Mesendoderm (in vitro differentiated cells): Measurements from ENCODE around the gene C2orf68.

Experiments
- DNase-seq: peaks from one replicate; pipeline ENCODE4 v3.0.0; 2013
- H2AK5ac ChIP-seq: 2 replicates; pipeline ENCODE4 v1.6.1; 2013; ENCODE audit warnings: low read length, inconsistent platforms
- H2BK120ac ChIP-seq: 2 replicates; pipeline ENCODE4 v1.6.1; 2013; ENCODE audit warnings: low read depth, mild to moderate bottlenecking, low read length, moderate library complexity, mixed read lengths
- H2BK15ac ChIP-seq: replicated peaks from 2 replicates; pipeline ENCODE4 v1.6.1; 2013; ENCODE audit warnings: low read depth, mild to moderate bottlenecking, moderate library complexity
- H2BK5ac ChIP-seq: 2 replicates; pipeline ENCODE4 v1.6.1; 2013; ENCODE audit warnings: low read length, inconsistent platforms
- H3K18ac ChIP-seq: 2 replicates; pipeline ENCODE4 v1.6.1; 2013; ENCODE audit warnings: mild to moderate bottlenecking, low read length, mixed read lengths
- H3K23ac ChIP-seq: one replicate; pipeline ENCODE4 v1.6.1; 2013; ENCODE audit warnings: low read length
- H3K27ac ChIP-seq: 2 replicates; pipeline ENCODE4 v1.5.1; 2013; ENCODE audit warnings: low read depth, mild to moderate bottlenecking, inconsistent platforms, low read length, moderate library complexity
- H3K27me3 ChIP-seq: 2 replicates; pipeline ENCODE4 v1.6.1; 2013; ENCODE audit warnings: low read length, control low read depth, mild to moderate bottlenecking, inconsistent platforms; ENCODE audit not compliant: insufficient read depth, poor library complexity
- H3K36me3 ChIP-seq: 2 replicates; pipeline ENCODE4 v1.6.1; 2013; ENCODE audit warnings: low read length, inconsistent platforms; ENCODE audit not compliant: control insufficient read depth, insufficient read depth
- H3K4ac ChIP-seq: one replicate; pipeline ENCODE4 v1.6.1; 2013; ENCODE audit warnings: low read depth, mild to moderate bottlenecking, low read length, moderate library complexity
- H3K4me1 ChIP-seq: 2 replicates; pipeline ENCODE4 v1.6.1; 2013; ENCODE audit warnings: low read depth, low read length, inconsistent platforms; ENCODE audit not compliant: control insufficient read depth
- H3K4me2 ChIP-seq: 2 replicates; pipeline ENCODE4 v1.6.1; 2013; ENCODE audit warnings: low read length
- H3K4me3 ChIP-seq: 2 replicates; pipeline ENCODE4 v1.5.1; 2013; ENCODE audit warnings: mild to moderate bottlenecking, low read length
- H3K56ac ChIP-seq: one replicate; pipeline ENCODE4 v1.6.1; 2013; ENCODE audit warnings: low read length
- H3K79me1 ChIP-seq: 2 replicates; pipeline ENCODE4 v1.6.1; 2013; ENCODE audit warnings: low read length, inconsistent platforms
- H3K79me2 ChIP-seq: 2 replicates; pipeline ENCODE4 v1.6.1; 2013; ENCODE audit warnings: mild to moderate bottlenecking, low read length; ENCODE audit not compliant: control insufficient read depth, insufficient read depth
- H3K9ac ChIP-seq: 2 replicates; pipeline ENCODE4 v1.6.1; 2013; ENCODE audit warnings: low read length, inconsistent platforms
- H4K5ac ChIP-seq: one replicate; pipeline ENCODE4 v1.6.1; 2013; ENCODE audit warnings: low read length
- H4K8ac ChIP-seq: one replicate; pipeline ENCODE4 v1.6.1; 2013; ENCODE audit warnings: low read depth, mild to moderate bottlenecking, control low read depth, low read length, moderate library complexity
- WGBS: extraction: QIAGEN DNeasy Blood & Tissue Kit; methylation state at CpG from one replicate; pipeline ENCODE4 v1.1.7; 2013; ENCODE audit warnings: low lambda C conversion rate, missing lambda C conversion rate; ENCODE audit not compliant: insufficient coverage; ENCODE audit errors: extremely low coverage; 5-methylcytosine and 5-hydroxymethylcytosine counted together

Gene C2orf68

GRCh38 chr2:85585781-85586105 is 26.1 kb downstream of the C2orf68 start:
- no peaks in the 10 kb centered on the region for H3K27me3 ChIP-seq
- peaks cover 2% of the 10 kb centered on the region for H3K79me2 ChIP-seq
- H3K36me3 ChIP-seq = no peaks in the 10 kb centered on the region
- H2BK5ac ChIP-seq = peak overlapping the region; percentile 3
- no peak overlapping the region for H4K8ac ChIP-seq
- no peak overlapping the region for H3K4me3 ChIP-seq
- peak overlapping the region; percentile 7 for H3K27ac ChIP-seq
- no peak overlapping the region for H3K4me2 ChIP-seq
- H2BK15ac ChIP-seq = no peak overlapping the region
- no peak overlapping the region for H2BK120ac ChIP-seq
- H4K5ac ChIP-seq = no peak overlapping the region
- H2AK5ac ChIP-seq = no peak overlapping the region
- H3K18ac ChIP-seq = no peak overlapping the region
- WGBS = no CpG with 5 or more reads among the region's 1 CpG
- peaks cover 6% of the 10 kb centered on the region for H3K79me1 ChIP-seq
- DNase-seq = peak; percentile 47
- H3K9ac ChIP-seq = no peak overlapping the region
- no peak overlapping the region for H3K23ac ChIP-seq
- H3K4ac ChIP-seq = no peak overlapping the region
- H3K4me1 ChIP-seq = peaks cover 11% of the 10 kb centered on the region
- no peak overlapping the region for H3K56ac ChIP-seq

GRCh38 chr2:85584857-85585780 is 26.7 kb downstream of the C2orf68 start:
- H3K4me2 ChIP-seq = peak overlapping the region; percentile 35
- peak overlapping the region; percentile 24 for H3K18ac ChIP-seq
- peak overlapping the region; percentile 3 for H2BK5ac ChIP-seq
- H2BK15ac ChIP-seq = no peak overlapping the region
- no CpG with 5 or more reads among the region's 9 CpGs for WGBS
- H3K9ac ChIP-seq = peak overlapping the region; percentile 61
- H3K79me2 ChIP-seq = peaks cover 5% of the 10 kb centered on the region
- H3K23ac ChIP-seq = no peak overlapping the region
- peak overlapping the region; percentile 80 for H3K56ac ChIP-seq
- H4K5ac ChIP-seq = no peak overlapping the region
- no peak overlapping the region for H3K4ac ChIP-seq
- peak; percentile 93 for DNase-seq
- H2BK120ac ChIP-seq = no peak overlapping the region
- peak overlapping the region; percentile 66 for H3K27ac ChIP-seq
- H3K79me1 ChIP-seq = peaks cover 9% of the 10 kb centered on the region
- no peak overlapping the region for H4K8ac ChIP-seq
- peak overlapping the region; percentile 6 for H2AK5ac ChIP-seq
- no peak overlapping the region for H3K4me3 ChIP-seq
- no peaks in the 10 kb centered on the region for H3K27me3 ChIP-seq
- peaks cover 13% of the 10 kb centered on the region for H3K4me1 ChIP-seq
- no peaks in the 10 kb centered on the region for H3K36me3 ChIP-seq

GRCh38 chr2:85584354-85584856 is 27.5 kb downstream of the C2orf68 start, which contains the start of gene VAMP5:
VAMP5 (plus strand) TSS chr2:85584431; CDS start chr2:85584491, 60 bp downstream.
- H3K18ac ChIP-seq = peak within 1 kb of the TSS; percentile 82
- H3K4ac ChIP-seq = peak within 1 kb of the TSS; percentile 7
- peaks cover 13% of the 10 kb centered on the region for H3K4me1 ChIP-seq
- no peak within 1 kb of the TSS for H2BK15ac ChIP-seq
- DNase-seq = no peak
- H3K36me3 ChIP-seq = no peaks in the 10 kb centered on the region
- peak within 1 kb of the TSS; percentile 6 for H2AK5ac ChIP-seq
- H3K23ac ChIP-seq = peak within 1 kb of the TSS; percentile 83
- peak within 1 kb of the TSS; percentile 80 for H3K56ac ChIP-seq
- no peak within 1 kb of the TSS for H4K5ac ChIP-seq
- peaks cover 5% of the 10 kb centered on the region for H3K79me2 ChIP-seq
- no CpG with 5 or more reads among the region's 52 CpGs for WGBS
- H2BK120ac ChIP-seq = peak within 1 kb of the TSS; percentile 1
- peak within 1 kb of the TSS; percentile 66 for H3K27ac ChIP-seq
- no peaks in the 10 kb centered on the region for H3K27me3 ChIP-seq
- H3K9ac ChIP-seq = peak within 1 kb of the TSS; percentile 61
- H3K79me1 ChIP-seq = peaks cover 9% of the 10 kb centered on the region
- H3K4me3 ChIP-seq = no peak within 1 kb of the TSS
- H3K4me2 ChIP-seq = peak within 1 kb of the TSS; percentile 35
- no peak within 1 kb of the TSS for H4K8ac ChIP-seq
- H2BK5ac ChIP-seq = no peak within 1 kb of the TSS

- H3K27me3 ChIP-seq = no peaks in the 10 kb centered on the region
- H3K27ac ChIP-seq = no peak overlapping the region
- no peaks in the 10 kb centered on the region for H3K36me3 ChIP-seq
- no peak overlapping the region for H2BK15ac ChIP-seq
- no CpG with 5 or more reads among the region's 16 CpGs for WGBS
- no peak overlapping the region for H2AK5ac ChIP-seq
- H3K4ac ChIP-seq = peak overlapping the region; percentile 7
- H2BK120ac ChIP-seq = no peak overlapping the region
- H3K9ac ChIP-seq = peak overlapping the region; percentile 34
- H3K79me1 ChIP-seq = peaks cover 9% of the 10 kb centered on the region
- H3K4me1 ChIP-seq = peaks cover 17% of the 10 kb centered on the region
- H3K79me2 ChIP-seq = peaks cover 5% of the 10 kb centered on the region
- no peak overlapping the region for H2BK5ac ChIP-seq
- no peak overlapping the region for H4K5ac ChIP-seq
- no peak overlapping the region for H3K4me3 ChIP-seq
- H3K18ac ChIP-seq = peak overlapping the region; percentile 82
- no peak overlapping the region for H4K8ac ChIP-seq
- DNase-seq = no peak
- H3K23ac ChIP-seq = no peak overlapping the region
- no peak overlapping the region for H3K4me2 ChIP-seq
- peak overlapping the region; percentile 80 for H3K56ac ChIP-seq
These were observed 28.1 kb downstream of the C2orf68 start for GRCh38 chr2:85583667-85584353.

- Histone ChIP-seq H3K4me3 (no peak overlapping the region), H3K18ac (no peak overlapping the region)
- DNase-seq = no peak
These were observed 29.4 kb downstream of the C2orf68 start for GRCh38 chr2:85582492-85582891.

More at GRCh38 chr2:85582492-85582891, 29.4 kb downstream of the C2orf68 start:
- H3K4ac ChIP-seq = no peak overlapping the region
- H4K8ac ChIP-seq = no peak overlapping the region
- no peak overlapping the region for H3K4me2 ChIP-seq
- no peak overlapping the region for H3K27ac ChIP-seq
- no peak overlapping the region for H2BK120ac ChIP-seq
- peaks cover 21% of the 10 kb centered on the region for H3K4me1 ChIP-seq
- peaks cover 9% of the 10 kb centered on the region for H3K79me1 ChIP-seq
- no peaks in the 10 kb centered on the region for H3K36me3 ChIP-seq
- H3K56ac ChIP-seq = no peak overlapping the region
- no peaks in the 10 kb centered on the region for H3K27me3 ChIP-seq
- no peak overlapping the region for H2BK15ac ChIP-seq
- no peak overlapping the region for H2AK5ac ChIP-seq
- no peak overlapping the region for H3K23ac ChIP-seq
- no peak overlapping the region for H2BK5ac ChIP-seq
- H3K9ac ChIP-seq = no peak overlapping the region
- no CpG with 5 or more reads among the region's 1 CpG for WGBS
- H3K79me2 ChIP-seq = peaks cover 9% of the 10 kb centered on the region
- H4K5ac ChIP-seq = no peak overlapping the region
